ENCODE results near the gene ARL15.
A peak's percentile ranks its signal among the peaks of the same experiment; 100 is the strongest.

Gene ARL15

DNA sequence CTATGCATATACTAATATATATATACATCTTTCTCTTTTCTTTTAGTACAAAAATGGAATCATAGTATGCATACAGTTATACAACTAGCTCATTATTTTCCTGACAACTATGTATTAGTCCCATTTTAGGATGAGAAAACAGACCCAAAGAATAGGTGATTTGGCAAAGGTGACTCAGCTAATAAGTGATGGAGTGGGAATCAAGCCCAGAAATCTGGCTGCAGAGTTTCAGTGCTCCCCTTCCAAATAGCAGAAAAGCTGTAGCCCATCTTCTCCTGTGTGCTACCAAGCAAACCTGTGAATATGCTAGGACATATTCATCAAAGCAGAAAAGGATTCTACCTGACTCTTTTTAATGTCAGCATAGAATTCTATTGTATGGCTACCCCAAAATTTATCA is 114.7 kb downstream of the ARL15 start:
- DNase-seq, result no peak

DNA sequence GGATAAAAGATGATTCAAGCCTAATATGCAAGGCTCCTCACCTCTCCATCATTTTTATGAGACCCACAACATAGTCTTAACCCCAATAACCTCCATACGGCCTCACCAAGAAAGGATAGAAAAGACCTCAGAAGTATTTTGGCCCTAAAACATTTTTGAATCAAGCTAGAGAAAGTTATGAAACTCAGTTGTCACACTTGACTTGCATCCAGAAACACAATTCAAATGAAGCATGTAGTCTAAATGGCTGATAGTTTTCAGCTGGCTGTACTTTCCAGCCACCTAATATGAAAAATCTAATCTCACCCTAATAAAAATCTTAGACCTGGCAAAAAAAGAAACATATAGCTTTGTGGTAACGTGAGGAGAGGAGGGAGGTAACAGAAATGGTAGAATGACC is 116.1 kb downstream of the ARL15 start:
- DNase-seq, result no peak

DNA sequence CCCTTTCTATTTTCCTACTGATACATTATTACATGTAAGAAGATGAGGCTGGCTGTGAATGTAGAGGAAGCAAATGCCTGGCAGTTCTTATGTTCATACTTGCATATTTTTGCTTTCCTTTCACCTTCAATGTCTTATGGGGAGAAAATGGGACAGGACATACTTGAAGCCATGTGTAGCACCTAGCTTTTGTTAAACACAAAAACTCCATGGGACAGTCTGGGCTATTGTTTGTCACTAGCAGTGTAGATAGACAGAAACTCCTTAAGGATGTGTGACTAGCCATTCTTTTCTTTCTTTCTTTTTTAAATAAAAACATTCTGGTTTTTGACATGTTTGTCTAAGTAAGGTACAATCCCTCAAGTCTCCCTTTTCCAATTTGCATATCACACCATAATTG is 122.7 kb downstream of the ARL15 start:
- no peak for DNase-seq

DNA sequence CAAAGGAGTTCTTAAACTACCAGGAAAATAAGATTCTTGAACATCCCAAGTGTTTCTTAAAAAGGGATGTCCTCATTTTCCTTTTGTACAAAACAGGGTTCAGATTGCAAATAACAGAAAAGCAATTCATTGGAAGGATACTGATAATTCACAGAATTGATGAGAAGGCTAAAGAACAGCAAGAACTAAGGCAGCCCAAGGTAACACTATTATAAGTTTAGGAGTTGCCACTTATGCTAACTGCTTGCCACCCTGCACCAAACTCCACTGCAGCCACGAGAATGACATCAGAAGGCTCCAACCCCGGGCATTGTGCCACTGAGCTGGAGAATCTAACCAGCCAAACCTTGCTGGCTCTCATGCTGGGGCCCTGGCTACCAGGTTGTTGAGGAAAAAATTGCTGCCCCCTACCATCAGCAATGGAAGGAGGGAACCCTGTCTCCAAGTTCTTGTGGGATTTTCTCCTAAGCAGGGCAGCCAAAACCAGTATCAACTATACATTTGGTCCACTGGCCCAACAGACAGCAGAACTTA is 123.4 kb downstream of the ARL15 start:
- DNase-seq, result no peak

DNA sequence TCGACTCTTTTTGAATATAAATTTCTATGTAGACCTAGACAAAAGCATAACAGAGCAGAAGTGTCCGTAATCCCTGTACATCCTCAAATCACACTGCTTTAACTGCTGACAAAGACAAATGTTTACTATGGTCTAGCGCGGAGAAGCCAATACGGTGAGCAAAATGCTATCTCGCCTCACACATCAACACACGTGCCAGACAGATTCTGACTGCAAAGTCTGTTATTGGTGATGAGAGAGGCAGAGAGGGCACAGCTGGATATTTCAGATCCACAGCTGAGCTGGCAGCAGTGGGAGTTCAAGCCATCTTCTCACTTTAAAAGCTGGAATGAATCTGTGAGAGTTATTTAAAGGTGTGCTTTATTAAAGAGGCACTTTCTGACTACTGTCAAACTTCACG is 124.3 kb downstream of the ARL15 start:
- no peak for DNase-seq

DNA sequence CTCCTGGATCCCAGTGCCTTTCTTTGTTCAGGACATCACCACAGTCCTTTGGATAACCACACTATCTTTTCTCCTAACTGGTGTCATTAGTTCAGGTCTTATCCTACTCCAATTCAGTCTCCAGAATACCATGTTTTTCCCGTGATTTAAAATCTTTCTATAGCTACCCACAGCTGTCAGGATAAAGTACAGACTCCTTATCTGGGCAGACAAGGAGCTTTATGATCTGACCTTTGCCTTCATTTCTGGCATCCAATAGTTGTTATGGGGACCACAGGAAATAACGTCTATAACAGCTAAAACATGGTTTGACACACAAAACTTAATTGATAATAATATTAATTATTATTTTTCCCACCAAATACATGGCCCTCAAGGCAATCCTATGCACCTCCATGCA is 125.6 kb downstream of the ARL15 start:
- no peak for DNase-seq

DNA sequence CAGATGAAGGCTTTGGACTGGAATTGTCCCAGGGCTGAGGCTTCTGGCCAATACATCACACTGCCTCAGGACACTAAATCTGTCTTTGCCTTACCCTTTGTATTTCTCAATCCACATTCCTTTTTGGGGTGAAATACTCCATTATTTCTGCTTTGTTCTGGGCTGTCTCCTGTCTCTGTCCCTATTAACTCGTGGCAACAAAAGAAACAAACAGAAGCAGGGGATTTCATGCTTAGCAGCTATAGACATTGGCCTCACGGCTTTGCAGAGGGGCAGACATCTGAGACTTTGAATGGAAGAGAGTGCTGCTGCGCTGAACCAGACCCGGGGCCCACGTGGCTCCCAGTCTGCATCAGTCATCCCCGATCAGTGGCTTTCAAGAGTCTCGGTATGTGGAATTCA is 129.7 kb downstream of the ARL15 start:
- no peak for DNase-seq

DNA sequence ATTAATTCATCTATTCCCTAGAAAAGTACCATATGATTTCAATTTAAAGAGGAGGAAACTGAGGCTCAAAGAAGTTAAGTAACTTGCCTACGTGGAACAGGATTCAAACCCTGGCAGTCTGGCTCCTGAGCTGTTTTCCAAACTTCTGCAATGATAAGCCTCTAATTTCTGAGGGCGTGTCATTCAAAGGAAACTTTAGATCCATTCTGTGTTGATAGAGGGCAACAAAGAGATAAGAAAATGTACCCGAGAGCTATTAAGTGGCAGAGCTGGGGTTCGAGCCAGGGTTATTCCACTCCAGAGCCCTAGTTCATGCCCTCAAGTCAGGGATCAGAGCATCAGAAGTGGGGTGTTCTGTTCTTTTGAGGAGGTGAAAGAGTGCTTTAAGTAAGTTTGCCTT is 131.4 kb downstream of the ARL15 start:
- DNase-seq, result no peak

DNA sequence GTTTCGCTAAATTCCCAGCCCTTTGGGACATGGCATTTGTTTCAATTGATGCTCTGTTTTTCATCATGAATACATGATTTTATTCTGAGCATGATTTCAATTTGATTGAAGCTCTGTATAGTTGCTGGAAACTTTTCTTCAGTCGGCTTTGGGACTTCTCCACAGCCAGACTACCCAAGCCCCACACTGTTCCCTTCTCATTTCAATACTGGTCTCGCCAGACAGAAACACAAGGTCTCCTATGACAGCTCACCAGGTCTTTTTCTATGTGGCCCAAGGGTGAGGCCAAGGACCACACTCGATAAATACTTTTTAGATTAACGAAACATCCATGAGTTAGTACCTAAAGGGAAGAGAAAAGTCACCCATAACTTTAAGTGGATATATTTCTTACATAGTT is 132.2 kb downstream of the ARL15 start:
- no peak for DNase-seq

DNA sequence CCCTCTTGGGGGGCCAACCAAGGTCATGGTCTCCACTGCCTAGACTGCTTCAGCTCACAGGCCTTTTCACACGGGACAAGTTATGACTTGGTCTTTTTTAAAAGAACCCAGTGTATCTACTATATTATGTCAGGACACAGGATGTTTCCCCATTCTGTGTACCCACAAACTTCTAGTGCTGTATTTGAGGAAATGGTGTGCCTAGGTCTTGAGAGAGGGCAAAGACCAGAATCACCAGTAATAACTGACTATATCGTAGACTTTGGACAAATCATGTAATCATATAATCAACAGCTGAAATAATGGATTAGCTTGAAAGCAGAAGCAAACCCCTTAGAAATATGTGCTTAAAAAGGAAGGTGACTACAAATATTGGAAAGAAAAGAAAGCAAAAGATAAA is 133.3 kb downstream of the ARL15 start:
- DNase-seq, result no peak

DNA sequence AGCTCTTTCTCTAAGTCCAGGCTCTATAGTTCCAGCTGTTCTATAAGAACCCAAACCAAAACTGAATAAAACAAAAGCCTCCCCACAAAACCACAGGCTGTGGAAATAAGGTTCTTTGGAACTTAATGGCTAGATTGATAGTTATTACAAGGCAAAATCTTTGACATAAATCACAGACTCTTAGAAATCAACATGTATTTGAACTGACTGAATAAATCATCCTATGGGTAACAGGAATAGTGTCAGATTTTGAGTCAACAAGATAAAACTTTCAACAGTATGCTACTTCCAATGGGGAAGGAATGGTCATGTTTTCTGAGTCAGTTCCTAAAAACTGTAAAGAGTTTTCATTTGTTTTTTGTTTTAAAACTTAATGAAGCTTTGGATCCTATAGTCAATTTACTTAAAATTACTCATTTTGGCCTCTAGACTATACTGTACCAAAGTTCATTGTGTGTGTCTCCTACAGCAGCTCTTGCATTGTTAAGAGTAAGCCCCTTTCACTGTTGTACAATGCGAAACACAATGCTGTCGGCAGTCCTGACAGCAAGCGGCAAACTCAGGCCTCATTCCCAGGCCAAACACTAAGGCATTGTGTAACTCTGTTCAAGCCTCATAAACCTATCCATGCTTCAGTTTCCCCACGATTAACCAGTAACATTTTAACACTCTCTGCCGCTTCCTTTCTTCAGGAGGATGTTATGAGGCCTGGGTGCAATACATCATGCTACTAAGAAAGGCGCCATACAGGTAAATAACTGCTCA is 134.1 kb downstream of the ARL15 start:
- DNase-seq, result no peak

DNA sequence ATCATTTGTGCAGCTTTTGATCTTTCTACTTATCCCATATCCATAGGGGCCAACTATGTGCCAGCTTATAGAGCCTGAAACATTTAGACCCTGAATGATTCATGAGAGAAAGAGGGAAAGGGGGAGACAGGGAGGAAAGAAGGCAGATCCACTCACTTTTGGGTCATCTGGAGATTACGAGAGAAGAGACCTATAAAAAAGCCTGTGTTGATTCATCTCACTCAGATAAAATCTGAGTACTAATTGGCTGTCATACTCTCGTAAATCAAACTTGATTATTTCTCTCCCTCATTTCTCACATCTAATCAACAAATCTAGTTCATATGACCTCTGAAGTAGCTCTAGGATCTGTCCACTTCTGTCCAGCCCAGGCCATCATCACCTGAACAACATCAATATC is 137.1 kb downstream of the ARL15 start:
- no peak for DNase-seq

DNA sequence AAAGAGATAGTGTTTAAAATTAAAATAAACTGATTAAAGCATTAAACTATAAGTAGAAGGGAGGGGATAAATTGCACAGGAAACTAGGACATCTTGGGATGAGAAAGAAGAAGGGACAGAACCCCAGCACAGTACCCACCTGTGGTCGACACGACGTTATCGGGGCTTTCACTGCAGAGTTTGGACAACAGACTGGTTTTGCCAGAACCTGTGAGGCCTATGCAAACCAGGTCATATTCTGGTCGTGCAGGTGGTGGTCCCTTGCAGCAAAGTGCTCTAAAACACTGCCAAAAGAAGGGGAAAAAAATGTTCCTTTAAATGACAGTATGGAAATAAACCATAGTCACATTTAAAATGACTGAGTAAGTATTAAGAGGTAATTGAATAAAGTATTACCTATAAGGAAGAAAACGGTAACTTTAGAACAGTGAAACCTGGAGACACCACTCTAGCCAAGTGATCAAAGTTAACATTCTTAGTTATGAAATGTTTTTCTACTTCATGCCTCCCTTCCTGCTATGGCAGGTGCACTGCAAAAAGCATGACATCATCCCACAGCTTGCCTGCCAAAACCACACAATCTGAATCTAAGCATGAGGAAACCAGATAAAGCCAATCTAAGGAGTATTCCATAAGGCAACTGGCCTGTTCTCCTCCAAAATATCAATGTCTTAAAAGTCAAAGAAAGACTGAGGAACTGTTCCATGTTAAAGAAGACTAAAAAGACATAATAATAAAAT is 138.6 kb downstream of the ARL15 start:
- no peak for DNase-seq

DNA sequence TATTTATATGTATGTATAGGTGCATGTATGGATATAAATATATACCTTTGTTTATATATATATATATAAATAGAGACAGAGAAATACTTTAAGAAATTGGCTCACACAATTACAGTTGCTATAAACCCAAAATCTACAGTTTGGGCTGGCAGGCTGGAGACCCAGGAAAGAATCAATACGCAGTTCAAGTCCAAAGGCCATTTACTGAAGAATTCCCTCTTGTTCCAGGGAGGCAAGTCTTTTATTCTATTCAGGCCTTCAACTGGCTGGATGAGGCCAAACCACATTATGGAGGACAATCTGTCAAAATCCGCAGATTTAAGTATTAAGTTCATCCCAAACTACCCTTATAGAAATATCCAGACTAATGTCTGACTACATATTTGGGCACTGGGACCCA is 144.7 kb downstream of the ARL15 start:
- DNase-seq, result no peak

DNA sequence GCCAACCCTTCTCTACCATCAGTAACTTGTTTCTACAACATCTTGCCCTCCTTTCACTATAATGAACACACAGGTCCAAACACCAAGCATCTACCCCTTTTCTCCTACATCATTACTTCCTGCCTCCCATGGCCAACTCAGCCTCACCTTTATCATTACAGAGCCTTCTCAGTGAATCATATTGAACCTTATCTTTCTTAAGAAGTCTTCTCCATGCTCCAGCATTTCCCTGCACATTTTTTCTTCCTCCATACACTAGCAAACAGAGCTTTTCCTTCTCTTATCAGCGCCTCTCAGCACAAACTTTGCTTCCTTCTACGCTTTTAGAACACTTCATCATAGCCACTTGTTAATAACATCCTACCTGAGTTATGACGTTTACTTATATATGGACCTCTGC is 148.2 kb downstream of the ARL15 start:
- DNase-seq, result no peak

DNA sequence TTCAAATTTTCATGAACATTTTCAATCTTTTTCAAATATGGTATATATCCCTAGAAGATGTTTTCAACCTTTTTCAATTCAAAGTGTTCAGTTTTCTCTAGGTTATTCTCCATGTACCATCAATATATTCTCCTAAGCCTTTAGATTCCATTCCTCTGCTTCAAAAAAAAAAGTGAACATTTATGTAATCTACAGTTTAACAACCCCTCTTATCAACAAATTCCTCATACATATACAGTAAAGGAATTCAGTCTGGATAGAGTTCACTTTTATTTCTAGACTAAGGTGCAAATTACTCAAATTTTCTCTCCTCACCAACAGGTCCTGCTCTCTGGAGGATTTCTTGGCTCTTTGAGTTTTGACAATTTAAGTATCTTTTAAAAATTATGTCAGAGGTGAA is 150.0 kb downstream of the ARL15 start:
- DNase-seq, result no peak

DNA sequence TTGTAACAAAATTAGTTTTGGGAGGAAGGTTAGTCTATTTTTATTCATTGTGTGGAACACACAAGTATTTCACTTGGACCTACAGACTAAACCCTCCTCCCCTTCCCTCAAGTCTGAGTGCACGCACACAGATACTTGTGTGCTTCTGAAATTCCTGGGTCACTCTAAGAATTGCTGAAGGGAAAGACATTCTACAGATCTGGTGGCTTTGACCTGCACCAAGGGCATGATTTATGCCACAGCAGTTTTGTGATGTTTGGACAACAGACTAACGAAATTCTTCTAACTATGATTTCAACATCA is 150.5 kb downstream of the ARL15 start:
- DNase-seq, result no peak

DNA sequence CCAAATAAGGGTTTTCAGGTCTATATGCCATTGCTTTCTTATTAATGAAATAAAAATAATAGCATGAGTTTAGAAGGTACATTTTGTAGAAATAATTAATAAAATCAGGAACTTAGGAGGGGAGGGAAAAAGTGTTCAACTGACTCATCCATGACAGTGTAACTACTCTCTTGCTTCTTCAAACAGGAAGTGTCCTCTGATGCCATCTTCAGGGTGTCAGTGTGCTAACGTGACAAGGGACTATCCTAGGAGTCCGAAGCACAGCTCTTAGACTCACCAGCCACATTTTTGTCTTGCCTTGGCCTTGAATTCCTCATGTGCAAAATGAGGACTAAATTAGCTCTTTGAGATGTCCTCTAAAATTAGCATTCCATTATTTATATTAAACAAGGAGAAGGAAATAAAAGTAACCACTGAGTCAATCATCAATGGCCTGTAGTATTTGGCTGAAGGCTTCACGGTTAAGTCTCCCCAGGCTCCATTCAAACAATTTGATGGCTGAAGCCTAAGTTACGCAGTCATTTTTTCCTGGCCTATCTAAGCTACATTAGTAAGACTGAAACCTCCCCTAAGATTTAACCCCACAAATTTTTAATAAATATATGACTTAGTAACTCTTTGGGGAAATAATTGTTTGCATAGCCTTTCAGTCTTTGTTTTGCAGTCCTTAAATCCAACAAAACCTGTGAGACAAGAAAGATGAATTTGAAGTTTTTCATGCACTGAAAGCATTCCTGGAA is 151.1 kb downstream of the ARL15 start:
- peak; percentile 27 for DNase-seq

DNA sequence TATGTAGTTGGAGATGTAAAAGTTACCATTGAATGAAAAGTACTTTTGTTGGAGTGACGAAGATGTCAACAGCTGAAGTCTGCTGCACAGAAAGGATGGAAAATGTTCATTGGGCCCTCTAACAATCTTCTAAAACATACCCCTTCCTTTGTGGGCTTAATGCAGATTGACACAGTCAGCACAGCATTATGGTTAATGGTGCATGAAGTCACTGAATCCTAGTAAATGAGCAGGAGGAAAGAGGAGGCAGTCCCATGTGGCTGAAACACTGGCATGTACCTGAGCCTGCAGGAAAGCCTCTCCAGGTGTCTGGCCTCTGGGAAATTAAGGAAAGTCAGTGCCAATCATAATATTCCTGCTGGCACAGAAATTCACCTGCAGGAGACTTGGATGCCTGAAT is 153.8 kb downstream of the ARL15 start:
- DNase-seq, result no peak

DNA sequence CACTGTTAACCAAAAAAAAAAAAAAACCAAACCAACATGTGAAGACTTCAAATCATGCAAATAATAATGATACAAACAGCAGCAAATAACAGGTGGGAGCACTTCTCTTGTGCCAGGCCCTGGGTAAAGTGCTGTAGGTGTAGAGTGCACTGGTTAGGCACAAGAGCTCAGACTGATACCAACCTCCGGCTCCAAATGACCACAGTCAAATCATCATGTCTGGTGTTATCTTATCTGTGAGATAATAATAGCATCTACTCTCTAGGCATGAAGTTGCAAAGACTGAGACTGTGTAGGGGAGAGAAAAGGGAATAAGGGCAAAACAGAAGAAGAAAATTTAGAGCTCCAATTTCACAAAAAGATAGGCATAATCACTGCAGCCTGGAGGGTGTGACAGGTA is 159.5 kb downstream of the ARL15 start:
- no peak for DNase-seq

DNA sequence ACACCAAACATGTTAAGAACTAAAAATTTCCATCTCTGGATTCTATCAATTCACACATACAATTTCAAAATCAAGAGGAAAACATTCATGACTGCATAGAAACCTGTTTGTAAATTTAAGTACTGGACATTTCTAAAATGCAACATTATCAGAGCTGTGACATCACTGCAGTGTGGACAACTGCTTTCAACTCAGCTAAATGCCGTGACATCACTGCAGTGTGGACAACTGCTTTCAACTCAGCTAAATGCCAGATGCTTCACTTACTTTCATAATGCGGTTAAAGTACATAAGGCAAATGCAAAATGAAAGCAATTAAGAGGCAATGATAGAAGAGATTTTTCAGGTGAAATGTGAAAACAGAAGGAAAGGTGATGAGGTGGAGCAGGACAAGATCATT is 161.5 kb downstream of the ARL15 start:
- no peak for DNase-seq

DNA sequence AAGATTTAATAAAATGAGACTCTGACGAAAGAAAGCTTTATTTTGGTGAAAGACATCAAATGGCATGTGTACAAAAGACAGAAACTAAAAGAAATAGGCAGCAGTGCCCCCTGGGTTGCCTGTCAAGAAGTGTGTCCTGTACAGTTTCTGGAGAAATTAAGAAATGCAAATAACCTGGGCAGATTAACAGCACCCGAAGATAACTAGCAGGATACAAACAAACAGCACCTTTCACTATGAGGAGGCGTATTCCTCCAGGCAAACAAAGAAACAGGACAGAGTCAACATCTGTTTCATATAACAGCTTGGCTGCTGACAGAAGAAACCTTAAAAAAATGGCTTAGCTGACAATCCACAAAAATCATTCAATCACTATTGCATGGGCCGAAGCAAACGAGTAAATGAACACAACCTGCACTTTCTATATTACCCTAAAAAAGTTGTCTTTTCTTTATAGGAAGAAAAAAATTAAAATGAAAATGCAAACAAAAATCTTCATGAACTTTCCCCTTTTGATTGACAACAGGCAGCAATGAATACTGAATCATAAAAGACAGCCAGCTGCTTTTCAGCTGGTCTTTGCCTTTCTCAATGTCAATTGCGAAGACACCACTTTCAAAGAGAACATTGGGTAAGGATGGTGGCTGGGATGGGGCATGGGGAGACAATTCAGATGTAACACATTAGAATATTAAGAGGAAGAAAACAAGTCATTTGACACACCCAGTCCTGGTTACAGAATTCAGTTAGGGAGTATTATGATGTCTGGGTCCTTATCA is 162.1 kb downstream of the ARL15 start:
- no peak for DNase-seq

DNA sequence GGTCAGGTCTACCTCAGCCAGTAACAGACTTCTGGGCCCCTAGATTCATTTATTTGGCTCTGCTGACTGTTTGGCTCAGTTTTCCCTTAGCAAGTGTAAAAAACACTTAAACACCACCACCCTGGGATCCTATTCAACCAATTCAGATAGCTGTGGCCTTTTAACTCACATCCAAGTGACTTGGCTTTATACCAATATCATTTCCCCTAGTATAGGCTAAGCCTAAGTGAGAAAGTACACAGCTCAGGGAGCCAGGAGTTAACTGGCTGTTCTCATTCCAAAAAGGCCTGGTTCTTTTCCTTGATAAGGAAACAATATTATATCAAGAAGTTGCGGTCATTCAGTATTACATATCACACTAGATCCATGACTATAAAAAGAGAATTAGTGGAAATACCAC is 163.5 kb downstream of the ARL15 start:
- no peak for DNase-seq

Measured in CD4-positive, alpha-beta T cell treated with Interleukin-15 for 1 hour (primary cell).